AG10803 (cell line): Measurements from ENCODE around the gene PLA2G4D.

Experiments used
- DNase-seq: peaks from one replicate; pipeline ENCODE4 v3.0.0; 2010; ENCODE audit warnings: low read depth
- H3K4me3 ChIP-seq: 2 replicates; pipeline ENCODE4 v1.5.1; 2011; ENCODE audit warnings: mild to moderate bottlenecking, low read length, control low read depth
- TF ChIP-seq, protein P1 (sequence below): conservative IDR thresholded peaks from 2 replicates; pipeline ENCODE4 v1.5.1; 2011; ENCODE audit warnings: mild to moderate bottlenecking, low read length, control low read depth, inconsistent platforms

PLA2G4D gene

DNA sequence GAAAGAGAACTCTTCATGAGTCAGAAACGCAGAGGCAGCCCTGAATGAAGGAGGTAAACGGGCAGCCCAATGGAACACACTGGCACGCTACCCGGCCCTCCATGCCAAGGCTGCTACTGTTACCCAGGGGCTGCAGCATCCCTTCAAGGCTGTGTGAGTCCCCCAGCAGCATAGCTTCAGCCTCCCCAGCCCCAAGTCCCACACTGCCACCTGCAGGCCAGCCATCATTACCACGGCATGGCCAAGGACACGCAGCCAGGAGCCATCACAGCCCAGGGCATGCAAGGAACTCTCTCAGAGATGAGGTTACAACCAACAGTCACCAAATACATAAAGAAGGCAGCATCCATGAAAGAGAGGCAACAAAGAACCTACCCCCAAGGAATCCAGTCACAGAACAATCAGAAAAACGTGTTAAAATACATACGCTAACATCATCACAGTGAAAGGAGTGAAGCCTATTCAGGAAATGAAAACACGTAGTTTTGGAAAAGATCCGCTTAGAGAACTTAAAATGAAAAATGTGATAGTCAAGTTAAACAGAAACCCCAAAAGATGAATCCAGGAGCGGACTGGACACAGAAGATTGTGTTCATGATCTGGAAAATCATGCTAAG lies 39.6 kb upstream of the PLA2G4D start:
- DNase-seq: peak; percentile 27
- H3K4me3 ChIP-seq: no peak overlapping the region
- TF ChIP-seq, protein P1, sequence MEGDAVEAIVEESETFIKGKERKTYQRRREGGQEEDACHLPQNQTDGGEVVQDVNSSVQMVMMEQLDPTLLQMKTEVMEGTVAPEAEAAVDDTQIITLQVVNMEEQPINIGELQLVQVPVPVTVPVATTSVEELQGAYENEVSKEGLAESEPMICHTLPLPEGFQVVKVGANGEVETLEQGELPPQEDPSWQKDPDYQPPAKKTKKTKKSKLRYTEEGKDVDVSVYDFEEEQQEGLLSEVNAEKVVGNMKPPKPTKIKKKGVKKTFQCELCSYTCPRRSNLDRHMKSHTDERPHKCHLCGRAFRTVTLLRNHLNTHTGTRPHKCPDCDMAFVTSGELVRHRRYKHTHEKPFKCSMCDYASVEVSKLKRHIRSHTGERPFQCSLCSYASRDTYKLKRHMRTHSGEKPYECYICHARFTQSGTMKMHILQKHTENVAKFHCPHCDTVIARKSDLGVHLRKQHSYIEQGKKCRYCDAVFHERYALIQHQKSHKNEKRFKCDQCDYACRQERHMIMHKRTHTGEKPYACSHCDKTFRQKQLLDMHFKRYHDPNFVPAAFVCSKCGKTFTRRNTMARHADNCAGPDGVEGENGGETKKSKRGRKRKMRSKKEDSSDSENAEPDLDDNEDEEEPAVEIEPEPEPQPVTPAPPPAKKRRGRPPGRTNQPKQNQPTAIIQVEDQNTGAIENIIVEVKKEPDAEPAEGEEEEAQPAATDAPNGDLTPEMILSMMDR: peak; percentile 64

DNA sequence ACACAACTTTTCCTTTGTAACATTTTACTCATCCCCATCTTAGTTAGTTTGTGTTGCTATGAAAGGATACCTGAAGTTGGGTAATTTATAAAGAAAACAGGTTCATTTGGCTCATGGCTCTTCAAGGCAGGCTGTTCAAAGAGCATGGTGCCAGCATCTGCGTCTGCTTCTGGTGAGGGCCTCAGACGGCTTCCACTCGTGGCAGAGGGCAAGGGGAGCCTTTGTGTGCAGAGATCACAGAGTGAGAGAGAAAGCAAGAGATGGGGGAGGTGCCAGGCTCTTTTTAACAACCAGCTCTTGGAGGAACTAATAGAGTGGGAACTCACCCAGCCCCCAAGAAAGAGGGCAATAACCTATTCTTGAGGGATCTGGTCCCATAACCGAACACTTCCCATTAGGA lies 39.0 kb upstream of the PLA2G4D start:
- no peak for DNase-seq
- no peak overlapping the region for H3K4me3 ChIP-seq
- TF ChIP-seq, protein P1: no peak

DNA sequence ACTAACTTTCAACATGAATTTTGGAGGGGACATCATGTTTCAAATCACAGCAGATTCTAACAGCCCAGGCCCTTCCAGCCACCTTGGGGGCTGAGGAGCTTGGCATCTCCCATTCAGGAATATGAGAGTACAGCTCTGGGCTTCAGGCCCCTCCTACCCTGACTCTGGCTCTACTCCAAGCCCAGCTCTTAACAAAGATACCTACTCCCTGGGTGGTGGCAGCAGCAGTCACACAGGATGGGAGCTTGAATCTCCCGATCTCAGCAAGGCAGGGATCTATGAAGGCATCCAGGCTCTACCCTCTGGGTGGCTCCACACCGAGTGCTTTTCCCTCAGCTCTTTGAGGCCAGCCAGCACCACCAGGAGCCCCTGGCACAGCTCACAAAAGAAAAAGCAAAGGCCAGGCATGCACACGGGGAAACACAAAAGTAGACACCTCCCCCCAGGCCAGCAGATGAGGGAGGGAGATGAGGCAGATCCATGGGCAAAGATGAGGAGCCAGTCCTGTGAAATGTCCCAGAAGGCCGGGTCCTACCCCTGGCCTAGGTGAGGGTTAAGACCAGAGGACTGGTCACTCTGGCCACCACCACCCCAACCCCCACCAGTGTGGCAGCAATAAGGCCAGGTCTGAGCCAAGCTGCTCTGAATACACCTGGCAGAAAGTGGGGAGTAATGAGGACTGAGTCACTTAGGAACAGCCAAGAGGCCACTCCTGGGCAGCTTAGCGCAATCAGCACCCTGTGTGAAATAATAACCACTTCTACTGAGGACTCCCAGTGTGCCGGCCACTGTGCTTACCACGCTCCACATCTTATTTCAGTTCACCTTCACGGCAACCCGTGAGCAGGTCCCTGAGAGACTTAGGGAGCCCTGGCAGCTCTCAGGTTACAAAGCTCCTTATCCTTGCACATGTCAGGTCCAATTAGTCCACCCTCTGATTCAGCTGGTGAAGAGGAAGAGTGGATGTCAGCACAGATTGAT lies 37.8 kb upstream of the PLA2G4D start:
- TF ChIP-seq, protein P1: no peak
- DNase-seq: no peak
- H3K4me3 ChIP-seq: no peak overlapping the region

DNA sequence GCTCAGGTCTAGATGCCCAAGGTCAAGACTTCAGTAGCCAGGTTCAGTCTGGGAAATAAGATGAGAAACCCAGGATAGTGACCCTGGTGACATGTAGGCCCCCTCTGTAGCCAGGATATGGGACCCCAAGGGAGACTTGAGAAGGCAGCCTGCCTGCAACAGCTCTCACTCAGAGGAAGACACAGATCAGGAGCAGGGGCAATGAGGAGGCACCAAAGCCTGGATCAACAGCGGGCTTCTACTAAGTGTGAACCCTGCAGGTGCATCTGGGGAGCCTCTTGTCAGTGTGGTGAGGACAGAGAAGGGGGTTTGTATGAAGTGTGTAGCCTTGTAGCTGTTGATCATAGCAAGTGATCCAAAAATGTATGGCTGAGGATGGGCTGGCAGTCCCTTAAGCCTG lies 36.6 kb upstream of the PLA2G4D start:
- no peak for DNase-seq
- TF ChIP-seq, protein P1: no peak
- H3K4me3 ChIP-seq: no peak overlapping the region

DNA sequence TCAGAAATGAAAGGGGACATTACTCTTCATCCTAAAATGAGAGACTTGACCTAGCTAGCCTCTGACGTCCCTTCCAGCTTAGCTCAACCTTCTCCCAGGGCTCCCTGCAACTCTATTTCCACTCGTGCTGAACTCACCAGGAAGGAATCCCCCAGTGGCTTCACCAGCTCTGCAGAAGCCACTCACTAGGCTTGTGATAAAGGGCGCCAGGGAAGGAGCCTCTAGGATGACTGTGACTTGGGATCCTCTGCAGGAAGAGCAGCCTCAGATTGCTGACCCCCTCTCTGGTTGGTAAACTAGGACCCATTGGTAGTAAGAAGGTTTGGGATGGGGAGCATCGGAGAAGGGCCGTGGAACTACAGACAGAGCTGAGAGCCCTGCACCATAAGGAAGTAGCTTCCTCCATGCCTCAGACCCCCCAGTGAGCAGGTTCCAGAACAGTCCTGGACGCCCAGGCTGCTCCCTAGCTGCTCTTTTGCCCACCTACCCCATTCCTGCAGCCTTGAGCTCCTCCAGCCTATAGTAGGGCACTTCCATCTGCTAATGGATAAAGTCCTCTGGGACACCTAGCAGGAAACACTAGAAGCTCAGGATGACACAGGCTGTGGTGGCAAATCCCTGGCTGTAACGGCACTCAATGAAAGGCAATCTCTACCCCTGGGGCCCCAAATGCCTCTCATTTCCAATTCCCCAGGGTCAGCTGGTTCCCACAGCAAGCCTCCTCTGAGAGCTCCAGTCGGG lies 36.1 kb upstream of the PLA2G4D start:
- DNase-seq: no peak
- H3K4me3 ChIP-seq: no peak overlapping the region
- TF ChIP-seq, protein P1: no peak

DNA sequence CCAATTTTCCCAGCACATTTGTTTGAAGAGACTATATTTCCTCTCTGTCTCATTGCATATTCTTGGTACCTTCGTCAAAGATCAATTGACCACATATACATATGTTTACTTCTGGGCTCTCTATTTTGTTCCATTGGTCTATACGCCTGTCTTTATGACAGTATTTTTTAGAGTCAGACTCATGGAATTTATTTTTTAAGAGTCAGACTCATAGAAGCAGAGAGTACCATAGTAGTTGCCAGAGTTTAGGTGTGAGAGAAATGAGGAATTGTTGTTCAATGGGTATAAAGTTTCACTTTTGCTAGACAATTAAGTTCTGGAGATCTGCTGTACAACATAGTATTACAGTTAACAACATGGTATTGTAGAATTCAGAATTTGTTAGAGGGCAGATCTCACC lies 35.0 kb upstream of the PLA2G4D start:
- no peak overlapping the region for H3K4me3 ChIP-seq
- DNase-seq: no peak
- TF ChIP-seq, protein P1: no peak
